Colonic mucosa (tissue), 4 donors: ENCODE data around the gene SMARCA4. TPM values are rescaled to one million over a fixed set of nuclear protein-coding genes. Genes with fewer than 3 reads are reported as not detected.

ENCODE experiments used
- DNase-seq: peaks from one replicate; pipeline ENCODE4 v3.0.0-alpha.2; 2020
- H3K27ac ChIP-seq: fragments of 200-600 bp; one replicate; pipeline ENCODE4 v1.8.0; 2021
- H3K27me3 ChIP-seq: fragments of 200-600 bp; one replicate; pipeline ENCODE4 v1.8.0; 2021
- H3K36me3 ChIP-seq: fragments of 200-600 bp; one replicate; pipeline ENCODE4 v1.8.0; 2021
- H3K4me1 ChIP-seq: fragments of 200-600 bp; one replicate; pipeline ENCODE4 v1.8.0; 2021; ENCODE audit warnings: mild to moderate bottlenecking
- H3K4me3 ChIP-seq: fragments of 200-600 bp; one replicate; pipeline ENCODE4 v1.8.0; 2021
- H3K9ac ChIP-seq, 2 donors: one replicate each; pipeline ENCODE4 v1.7.0; 2013; ENCODE audit warnings: control low read depth in 2 of 2, low read depth in 2 of 2, low read length in 2 of 2
- H3K9me3 ChIP-seq: fragments of 200-600 bp; one replicate; pipeline ENCODE4 v1.8.0; 2021
- intact Hi-C: fragments of 100-400 bp; cut with DNase I; formaldehyde crosslinking; loops from one replicate; pipeline ENCODE4 v1.14.1; 2022
- total RNA-seq, 2 donors: library from RNA; stranded (reverse); fragmentation: NEBNext Ultra II Directional in 1 of 2; extraction: Animal tissue kit (Norgen Biotek cat#: 25700) in 1 of 2; gene quantifications; one replicate each; pipeline ENCODE4 v1.2.1, GENCODE V29; 2021
- TF ChIP-seq, protein P1 (sequence below): fragments of 200-600 bp; IDR thresholded peaks from one replicate; pipeline ENCODE4 v1.8.0; 2022; ENCODE audit warnings: antibody characterized with exemption, mild to moderate bottlenecking
- donor health status: healthy.
- donor health status: DM: no; HTN: no; CAD: no.
- donor health status: DM: no; HTN: no; CAD: no.

The SMARCA4 gene
- total RNA-seq, 2 donors from 2014 or later, result 73.8 to 141 TPM

GRCh38 chr19:11018763-11019162, 57.9 kb downstream of the SMARCA4 start:
- TF ChIP-seq, protein P1, sequence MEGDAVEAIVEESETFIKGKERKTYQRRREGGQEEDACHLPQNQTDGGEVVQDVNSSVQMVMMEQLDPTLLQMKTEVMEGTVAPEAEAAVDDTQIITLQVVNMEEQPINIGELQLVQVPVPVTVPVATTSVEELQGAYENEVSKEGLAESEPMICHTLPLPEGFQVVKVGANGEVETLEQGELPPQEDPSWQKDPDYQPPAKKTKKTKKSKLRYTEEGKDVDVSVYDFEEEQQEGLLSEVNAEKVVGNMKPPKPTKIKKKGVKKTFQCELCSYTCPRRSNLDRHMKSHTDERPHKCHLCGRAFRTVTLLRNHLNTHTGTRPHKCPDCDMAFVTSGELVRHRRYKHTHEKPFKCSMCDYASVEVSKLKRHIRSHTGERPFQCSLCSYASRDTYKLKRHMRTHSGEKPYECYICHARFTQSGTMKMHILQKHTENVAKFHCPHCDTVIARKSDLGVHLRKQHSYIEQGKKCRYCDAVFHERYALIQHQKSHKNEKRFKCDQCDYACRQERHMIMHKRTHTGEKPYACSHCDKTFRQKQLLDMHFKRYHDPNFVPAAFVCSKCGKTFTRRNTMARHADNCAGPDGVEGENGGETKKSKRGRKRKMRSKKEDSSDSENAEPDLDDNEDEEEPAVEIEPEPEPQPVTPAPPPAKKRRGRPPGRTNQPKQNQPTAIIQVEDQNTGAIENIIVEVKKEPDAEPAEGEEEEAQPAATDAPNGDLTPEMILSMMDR, result no peak
- H3K9ac ChIP-seq, result no peak overlapping the region
- intact Hi-C loops, result loop anchor here (10.0 kb wide), 1 partner anchor 74 kb away; no protein-coding TSS in a partner anchor
- H3K9me3 ChIP-seq, result no peaks in the 10 kb centered on the region
- H3K27me3 ChIP-seq, result no peaks in the 10 kb centered on the region
- H3K4me1 ChIP-seq, result no peaks in the 10 kb centered on the region
- peaks cover 12% of the 10 kb centered on the region for H3K36me3 ChIP-seq
- H3K27ac ChIP-seq, result no peak overlapping the region
- no peak overlapping the region for H3K4me3 ChIP-seq
- peak; percentile 27 for DNase-seq

DNA sequence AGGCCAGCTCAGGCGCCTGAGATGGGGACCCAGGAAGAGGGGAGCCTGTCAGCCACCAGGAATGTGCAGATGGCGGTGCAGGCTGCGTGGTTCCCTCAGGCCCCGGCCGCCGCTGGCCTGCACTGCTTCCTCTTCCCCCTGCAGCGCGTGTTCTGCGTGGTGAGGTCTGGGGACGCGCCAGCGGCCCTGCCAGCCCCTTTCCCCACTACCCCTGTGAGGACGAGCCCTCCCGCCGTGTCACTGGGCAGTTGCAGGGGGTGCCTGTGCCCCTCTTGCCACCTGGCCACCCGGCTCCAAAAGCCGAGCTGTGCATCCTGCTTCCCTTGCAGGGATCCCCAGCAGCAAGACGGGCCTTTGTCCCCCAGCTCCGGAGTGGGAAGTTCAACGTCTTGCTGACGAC, 58.4 kb downstream of the SMARCA4 start:
- H3K27ac ChIP-seq, result no peak overlapping the region
- H3K36me3 ChIP-seq, result peaks cover 13% of the 10 kb centered on the region
- TF ChIP-seq, protein P1, result no peak
- no peaks in the 10 kb centered on the region for H3K4me1 ChIP-seq
- H3K27me3 ChIP-seq, result no peaks in the 10 kb centered on the region
- no peaks in the 10 kb centered on the region for H3K9me3 ChIP-seq
- no peak overlapping the region for H3K4me3 ChIP-seq
- DNase-seq, result no peak
- no peak overlapping the region for H3K9ac ChIP-seq
- intact Hi-C loops, result loop anchor here (10.0 kb wide), 1 partner anchor 74 kb away; no protein-coding TSS in a partner anchor

- H3K27me3 ChIP-seq, result no peaks in the 10 kb centered on the region
- no peaks in the 10 kb centered on the region for H3K9me3 ChIP-seq
- intact Hi-C loops, result loop anchor here (10.0 kb wide), 1 partner anchor 75 kb away; no protein-coding TSS in a partner anchor
- TF ChIP-seq, protein P1, result no peak
- H3K4me3 ChIP-seq, result no peak overlapping the region
- H3K36me3 ChIP-seq, result peaks cover 13% of the 10 kb centered on the region
- H3K4me1 ChIP-seq, result no peaks in the 10 kb centered on the region
- DNase-seq, result no peak
- no peak overlapping the region for H3K27ac ChIP-seq
- H3K9ac ChIP-seq, result no peak overlapping the region
These were observed 59.0 kb downstream of the SMARCA4 start for GRCh38 chr19:11019824-11020223.

GRCh38 chr19:11020423-11020822, 59.6 kb downstream of the SMARCA4 start:
- DNase-seq, result no peak
- Histone ChIP-seq H3K27ac (no peak overlapping the region), H3K9me3 (no peaks in the 10 kb centered on the region), H3K36me3 (peaks cover 13% of the 10 kb centered on the region), H3K27me3 (no peaks in the 10 kb centered on the region), H3K9ac (no peak overlapping the region), H3K4me3 (no peak overlapping the region), H3K4me1 (no peaks in the 10 kb centered on the region)
- TF ChIP-seq, protein P1, result no peak
- intact Hi-C loops, result no loop called here

DNA sequence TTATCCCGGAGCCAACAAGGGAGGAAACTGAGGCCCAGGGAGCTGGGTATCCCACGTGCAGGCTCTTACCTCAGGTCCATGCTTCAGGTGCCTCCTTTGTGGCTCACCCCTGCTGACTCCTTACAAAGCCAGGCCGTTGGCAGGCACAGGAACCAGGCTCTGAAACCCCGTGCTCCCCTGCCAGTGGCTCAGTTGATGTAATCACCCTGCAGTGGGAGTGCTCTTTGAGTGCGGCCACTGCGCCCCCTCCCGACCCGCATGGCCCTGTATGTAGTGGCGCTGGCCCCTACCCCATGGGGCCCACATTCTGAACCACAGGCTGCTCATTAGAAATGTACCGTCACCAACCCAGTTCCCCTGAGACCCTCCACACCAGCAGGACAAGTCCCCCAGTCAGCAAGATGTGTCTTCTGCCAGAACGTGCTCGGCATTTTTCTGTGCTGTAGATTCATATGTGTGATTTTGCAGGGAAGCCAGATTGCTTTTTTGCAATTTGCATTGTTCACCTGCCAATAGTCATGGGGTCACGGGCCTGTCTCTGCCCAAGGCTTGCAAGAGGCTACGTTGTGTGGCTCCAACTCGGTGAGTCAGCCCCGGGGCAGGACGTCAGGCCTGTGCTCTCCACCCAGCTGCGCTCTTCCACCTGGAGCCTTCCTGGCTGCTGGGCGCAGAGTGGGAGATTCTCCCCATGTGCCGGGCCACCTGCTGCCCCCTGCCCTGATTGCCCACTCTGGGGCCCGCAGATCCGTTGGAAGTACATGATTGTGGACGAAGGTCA, 60.3 kb downstream of the SMARCA4 start:
- TF ChIP-seq, protein P1, result no peak
- intact Hi-C loops, result no loop called here
- Histone ChIP-seq H3K27me3 (no peaks in the 10 kb centered on the region), H3K4me3 (no peak overlapping the region), H3K36me3 (peaks cover 13% of the 10 kb centered on the region), H3K9ac (no peak overlapping the region), H3K27ac (no peak overlapping the region), H3K4me1 (no peaks in the 10 kb centered on the region), H3K9me3 (no peaks in the 10 kb centered on the region)
- no peak for DNase-seq
